Measurements from ENCODE around the gene INO80. TPM values are rescaled to one million over a fixed set of nuclear protein-coding genes. Genes with fewer than 3 reads are reported as not detected.

The INO80 gene
- total RNA-seq, 2 donors from 2014 or later, result 27.2 to 64.4 TPM

- DNase-seq (ENCODE audit: low spot score), result no peak
- Histone ChIP-seq H3K9me3 (no peaks in the 10 kb centered on the region), H3K36me3 (no peaks in the 10 kb centered on the region), H3K4me3 (no peak overlapping the region), H3K27ac (no peak overlapping the region), H3K4me1 (ENCODE audit: control insufficient read depth in 1 of 2, low read depth in 2 of 2) (peaks cover 0 to 12% of the 10 kb centered on the region in 2 donors), H3K27me3 (replicated peaks; ENCODE audit: insufficient read depth) (no peaks in the 10 kb centered on the region)
- no peak for TF ChIP-seq CTCF (IDR thresholded peaks at IDR 0.05)
- no peak for ATAC-seq (ENCODE audit: insufficient number of reproducible peaks, low FRiP score, low read depth)
Measured at GRCh38 chr15:40948706-40949473, 167.2 kb downstream of the INO80 start.

- Histone ChIP-seq H3K9me3 (no peaks in the 10 kb centered on the region), H3K4me3 (no peak overlapping the region), H3K27ac (no peak overlapping the region), H3K4me1 (ENCODE audit: control insufficient read depth in 1 of 2, low read depth in 2 of 2) (peaks cover 14 to 28% of the 10 kb centered on the region in 2 donors), H3K27me3 (replicated peaks; ENCODE audit: insufficient read depth) (no peaks in the 10 kb centered on the region), H3K36me3 (no peaks in the 10 kb centered on the region)
- TF ChIP-seq CTCF (IDR thresholded peaks at IDR 0.05), result no peak
- DNase-seq (ENCODE audit: low spot score) (no peak), ATAC-seq (ENCODE audit: insufficient number of reproducible peaks, low FRiP score, low read depth) (no peak)
Measured at GRCh38 chr15:40944510-40945296, 171.4 kb downstream of the INO80 start.

- H3K36me3 ChIP-seq, result no peaks in the 10 kb centered on the region
- DNase-seq (ENCODE audit: low spot score) (no peak), ATAC-seq (ENCODE audit: insufficient number of reproducible peaks, low FRiP score, low read depth) (no peak)
- H3K27ac ChIP-seq, result no peak overlapping the region
- H3K9me3 ChIP-seq, result no peaks in the 10 kb centered on the region
- no peaks in the 10 kb centered on the region for H3K27me3 ChIP-seq (replicated peaks; ENCODE audit: insufficient read depth)
- H3K4me1 ChIP-seq (ENCODE audit: control insufficient read depth in 1 of 2, low read depth in 2 of 2), result peaks cover 14 to 28% of the 10 kb centered on the region in 2 donors
- no peak overlapping the region for H3K4me3 ChIP-seq
- TF ChIP-seq CTCF (IDR thresholded peaks at IDR 0.05), result no peak
Measured at GRCh38 chr15:40943764-40944365, 172.2 kb downstream of the INO80 start.

- H3K4me1 ChIP-seq (ENCODE audit: control insufficient read depth in 1 of 2, low read depth in 2 of 2), result peaks cover 14 to 29% of the 10 kb centered on the region in 2 donors
- no peak overlapping the region for H3K27ac ChIP-seq
- no peaks in the 10 kb centered on the region for H3K27me3 ChIP-seq (replicated peaks; ENCODE audit: insufficient read depth)
- no peaks in the 10 kb centered on the region for H3K9me3 ChIP-seq
- no peak for DNase-seq (ENCODE audit: low spot score)
- H3K36me3 ChIP-seq, result no peaks in the 10 kb centered on the region
- peak overlapping the region; percentile 80 for H3K4me3 ChIP-seq
- ATAC-seq (ENCODE audit: insufficient number of reproducible peaks, low FRiP score, low read depth), result no peak
- TF ChIP-seq CTCF (IDR thresholded peaks at IDR 0.05), result no peak
Measured at GRCh38 chr15:40942878-40943277, 173.2 kb downstream of the INO80 start.

GRCh38 chr15:40942337-40942854 is 173.7 kb downstream of the INO80 start:
- H3K27ac ChIP-seq, result peak overlapping the region; percentile 85 to 90
- DNase-seq (ENCODE audit: low spot score), result no peak

More at GRCh38 chr15:40942337-40942854, 173.7 kb downstream of the INO80 start:
- H3K9me3 ChIP-seq, result no peaks in the 10 kb centered on the region
- H3K4me1 ChIP-seq (ENCODE audit: control insufficient read depth in 1 of 2, low read depth in 2 of 2), result peaks cover 14 to 33% of the 10 kb centered on the region in 2 donors
- no peaks in the 10 kb centered on the region for H3K27me3 ChIP-seq (replicated peaks; ENCODE audit: insufficient read depth)
- TF ChIP-seq CTCF (IDR thresholded peaks at IDR 0.05), result no peak
- H3K36me3 ChIP-seq, result no peaks in the 10 kb centered on the region
- peak overlapping the region; percentile 80 for H3K4me3 ChIP-seq
- ATAC-seq (ENCODE audit: insufficient number of reproducible peaks, low FRiP score, low read depth), result no peak
